ENCODE measurements around the gene ANP32D.
"Not testable (repeated sequence)": the region's sequence is repeated elsewhere in the genome, so short reads cannot be mapped to it uniquely, and the experiment has no call there.

Gene ANP32D

DNA sequence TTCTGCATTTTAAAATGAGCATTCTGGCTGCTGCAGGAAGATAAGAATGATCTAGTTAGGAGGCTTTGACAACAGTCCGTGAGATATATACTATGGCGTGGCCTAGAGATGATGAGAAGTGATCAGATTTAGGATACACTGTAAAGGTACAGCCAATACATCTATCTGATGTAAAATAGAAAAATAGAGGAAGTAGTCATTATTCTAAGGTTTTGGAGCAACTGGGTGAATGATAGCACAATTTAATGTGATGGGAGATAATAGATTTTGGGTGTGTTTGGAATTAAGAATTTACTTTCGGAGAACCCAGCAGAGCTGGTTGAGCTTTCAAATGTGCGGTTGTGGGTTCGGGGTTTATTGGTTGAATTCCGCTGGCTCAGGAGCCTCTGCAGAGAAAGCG, at the start of gene ANP32D:
TSS of gene ANP32D (plus strand) at position 301 of the 400 bp plus-strand sequence. CDS start 106 bp downstream, outside the sequence.
- DNase-seq (ENCODE audit: low read depth in 2 of 2) = no peak

DNA sequence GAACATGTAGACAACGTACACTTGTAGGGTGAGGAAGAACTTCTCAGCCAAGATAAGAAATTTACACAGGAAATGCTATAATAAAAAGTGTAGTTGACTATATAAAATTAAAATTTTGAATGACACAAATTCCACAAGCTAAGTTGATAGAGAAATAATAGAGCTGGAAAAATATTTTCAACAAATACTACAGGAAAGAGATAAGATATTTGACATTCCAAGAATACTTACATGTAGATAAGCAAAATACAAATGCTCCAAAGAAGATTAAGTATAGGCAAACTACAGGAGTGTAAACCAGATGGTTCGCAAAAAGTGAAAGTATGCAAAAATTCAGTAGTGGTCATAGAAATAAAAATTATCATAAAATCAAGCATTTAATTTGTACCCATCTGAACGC, 49.2 kb upstream of the ANP32D start:
- DNase-seq (ENCODE audit: low read depth in 2 of 2) = no peak

DNA sequence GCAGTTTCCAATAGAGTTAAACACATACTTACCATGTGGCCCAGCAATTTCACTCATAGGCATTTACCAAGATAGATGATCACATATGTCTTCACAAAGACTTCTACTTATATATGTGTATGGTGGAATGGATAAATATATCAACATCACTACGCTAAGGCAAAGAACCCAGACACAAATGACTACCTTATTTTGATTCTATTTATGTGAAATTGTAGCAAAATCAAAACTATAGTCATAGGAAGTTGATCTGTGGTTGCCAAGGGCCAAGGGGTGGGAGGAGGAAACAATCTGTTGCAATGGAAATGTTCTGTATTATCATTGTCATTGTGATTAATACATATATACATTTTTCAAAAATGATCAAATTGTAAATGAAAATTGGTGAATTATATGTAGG, 47.7 kb upstream of the ANP32D start:
- no peak for DNase-seq (ENCODE audit: low read depth in 2 of 2)

DNA sequence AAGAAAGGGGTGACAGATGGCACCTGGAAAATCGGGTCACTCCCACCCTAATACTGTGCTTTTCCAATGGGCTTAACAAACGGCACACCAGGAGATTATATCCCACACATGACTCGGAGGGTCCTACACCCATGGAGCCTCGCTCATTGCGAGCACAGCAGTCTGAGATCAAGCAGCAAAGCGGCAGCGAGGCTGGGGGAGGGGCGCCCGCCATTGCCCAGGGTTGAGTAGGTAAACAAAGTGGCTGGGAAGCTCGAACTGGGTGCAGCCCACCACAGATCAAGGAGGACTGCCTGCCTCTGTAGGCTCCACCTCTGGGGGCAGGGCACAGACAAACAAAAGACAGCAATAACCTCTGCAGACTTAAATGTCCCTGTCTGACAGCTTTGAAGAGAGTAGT, 38.3 kb upstream of the ANP32D start:
- DNase-seq (ENCODE audit: low read depth in 2 of 2) = not testable (repeated sequence)

DNA sequence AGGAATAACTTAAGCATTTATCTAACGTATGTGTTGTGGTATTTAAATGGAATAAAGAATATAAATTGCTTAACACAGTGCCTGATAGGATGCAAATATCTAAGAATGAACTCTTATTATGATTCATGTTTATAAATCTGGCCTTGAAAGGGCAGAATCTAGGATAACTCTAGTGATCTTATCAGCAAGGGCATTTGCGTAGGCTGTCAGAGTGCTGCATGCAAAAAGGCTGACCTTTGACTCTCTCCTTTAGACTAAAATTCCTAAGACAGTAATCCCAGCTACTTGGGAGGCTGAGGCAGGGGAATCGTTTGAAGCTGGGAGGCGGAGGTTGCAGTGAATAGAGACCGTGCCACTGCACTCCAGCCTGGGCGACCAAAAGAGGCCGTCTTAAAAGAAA, 31.3 kb upstream of the ANP32D start:
- no peak for DNase-seq (ENCODE audit: low read depth in 2 of 2)

DNA sequence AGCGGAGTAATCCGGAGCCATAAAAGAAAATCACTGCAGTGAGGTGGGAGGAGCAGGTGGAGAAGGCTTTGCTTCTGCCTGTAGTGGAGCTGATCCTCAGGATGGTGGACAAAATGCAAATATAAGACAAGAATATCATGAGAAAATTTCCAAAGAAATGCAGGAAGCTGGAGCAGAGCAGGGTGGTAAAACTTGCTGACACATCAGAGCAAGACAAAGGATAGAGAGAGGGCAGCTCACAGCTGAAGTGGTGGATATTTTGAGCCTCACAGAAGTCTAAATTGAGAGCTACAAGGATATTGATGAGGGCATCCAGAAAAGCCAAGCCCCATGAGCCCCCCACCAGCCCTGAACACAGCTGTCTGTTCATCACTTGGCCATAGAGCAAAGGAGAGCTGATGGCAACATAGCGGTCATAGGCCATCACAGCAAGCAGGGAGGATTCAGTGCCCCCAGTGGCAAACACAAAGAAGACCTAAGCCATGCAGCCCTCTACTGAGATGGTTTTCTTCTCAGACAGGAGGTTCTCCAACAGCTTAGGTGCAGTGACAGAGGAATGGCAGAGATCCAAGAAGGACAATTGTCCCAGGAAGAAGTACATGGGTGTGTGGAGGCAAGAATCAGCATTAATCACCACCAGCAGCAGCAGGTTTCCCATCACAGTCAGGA, 30.0 kb upstream of the ANP32D start:
- DNase-seq (ENCODE audit: low read depth in 2 of 2) = no peak

DNA sequence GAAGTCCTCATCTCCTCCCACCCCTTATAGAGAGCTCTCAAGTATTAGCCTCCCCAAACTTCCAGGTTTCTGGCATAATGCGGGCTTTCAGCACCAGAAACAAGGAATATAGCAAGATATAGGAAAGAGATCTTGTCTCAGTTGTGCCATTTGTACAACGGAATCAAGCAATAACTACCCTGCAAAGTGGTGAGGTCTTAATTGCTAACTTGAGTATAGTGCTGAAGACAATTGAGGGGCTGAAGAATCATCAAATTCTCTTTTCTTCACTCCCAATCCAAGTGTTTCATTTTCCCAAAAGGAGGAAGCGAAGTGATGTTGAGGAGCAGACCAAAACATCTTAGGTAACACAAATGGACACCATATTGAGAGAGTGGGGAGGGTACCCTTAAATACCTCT, 26.8 kb upstream of the ANP32D start:
- no peak for DNase-seq (ENCODE audit: low read depth in 2 of 2)

DNA sequence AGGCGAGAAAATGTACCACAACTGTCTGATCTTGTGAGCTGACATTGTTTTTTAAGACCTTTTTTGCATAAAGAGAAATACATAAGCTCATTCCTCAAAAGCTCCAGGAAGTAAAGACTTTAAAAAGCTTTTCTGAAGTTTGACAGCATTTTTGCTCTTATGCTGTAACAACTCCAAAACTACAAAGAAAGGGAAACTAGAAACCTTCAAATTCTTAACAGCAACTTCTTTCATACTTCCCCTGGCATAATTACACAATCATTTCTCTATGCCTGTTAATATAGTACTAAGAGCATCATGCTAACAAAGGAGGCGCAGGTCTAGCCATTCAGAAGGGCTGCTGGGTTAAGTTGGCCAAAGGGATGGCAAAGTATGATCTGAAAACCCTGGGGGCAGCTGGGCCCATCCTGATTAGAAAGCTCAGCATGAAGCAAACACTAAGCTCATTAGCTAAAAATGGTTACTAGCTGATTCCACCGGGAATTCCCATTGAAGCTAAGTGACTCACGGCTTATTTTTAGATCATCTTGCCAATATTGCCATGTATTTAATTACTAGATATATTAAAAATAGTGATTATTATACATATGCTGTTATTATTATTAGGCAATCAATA, 26.1 kb upstream of the ANP32D start:
- DNase-seq (ENCODE audit: low read depth in 2 of 2) = no peak

DNA sequence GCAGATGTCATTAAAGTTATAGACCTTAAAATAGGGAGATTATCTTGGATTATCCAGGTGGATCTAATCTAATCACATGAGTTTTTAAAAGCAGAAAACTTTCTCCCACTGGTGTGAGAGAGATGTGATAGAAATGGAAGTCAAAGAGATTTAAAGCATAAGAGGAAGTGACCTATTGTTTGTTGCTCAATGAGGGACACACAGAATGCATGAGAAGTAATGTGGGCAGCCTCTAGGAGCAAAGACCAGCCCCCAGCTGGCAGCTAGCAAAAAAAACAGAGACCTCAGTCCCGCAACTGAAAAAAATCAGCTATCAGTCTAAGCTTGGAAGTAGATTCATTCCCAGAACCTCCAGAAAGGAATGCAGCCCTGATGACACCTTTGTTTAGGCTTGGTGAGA, 24.6 kb upstream of the ANP32D start:
- no peak for DNase-seq (ENCODE audit: low read depth in 2 of 2)

DNA sequence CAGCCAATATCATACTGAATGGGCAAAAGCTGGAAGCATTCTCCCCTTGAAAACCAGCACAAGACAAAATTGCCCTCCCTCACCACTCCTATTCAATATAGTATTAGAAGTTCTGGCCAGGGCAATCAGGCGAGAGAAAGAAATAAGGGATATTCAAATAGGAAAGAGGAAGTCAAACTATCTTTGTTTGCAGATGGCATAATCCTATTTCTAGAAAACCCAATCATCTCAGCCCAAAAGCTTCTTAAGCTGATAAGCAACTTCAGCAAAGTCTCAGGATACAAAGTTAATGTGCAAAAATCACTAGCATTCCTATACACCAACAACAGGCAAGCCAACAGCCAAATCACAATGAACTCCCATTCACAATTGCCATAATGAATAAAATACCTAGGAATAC, 21.0 kb upstream of the ANP32D start:
- no peak for DNase-seq (ENCODE audit: low read depth in 2 of 2)

DNA sequence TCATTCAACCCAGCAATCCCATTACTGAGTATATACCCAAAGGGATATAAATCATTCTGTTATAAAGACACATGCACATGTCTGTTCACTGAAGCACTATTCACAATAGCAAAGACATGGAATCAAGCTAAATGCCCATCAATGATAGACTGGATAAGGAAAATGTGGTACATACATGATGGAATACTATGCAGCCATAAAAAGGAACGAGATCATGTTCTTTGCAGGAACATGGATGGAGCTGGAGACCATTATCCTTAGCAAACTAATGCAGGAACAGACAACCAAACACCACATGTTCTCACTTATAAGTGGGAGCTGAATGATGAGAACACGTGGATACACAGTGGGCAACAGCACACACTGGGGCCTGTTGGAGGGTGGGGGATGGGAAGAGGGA, 19.4 kb upstream of the ANP32D start:
- DNase-seq (ENCODE audit: low read depth in 2 of 2) = not testable (repeated sequence)

DNA sequence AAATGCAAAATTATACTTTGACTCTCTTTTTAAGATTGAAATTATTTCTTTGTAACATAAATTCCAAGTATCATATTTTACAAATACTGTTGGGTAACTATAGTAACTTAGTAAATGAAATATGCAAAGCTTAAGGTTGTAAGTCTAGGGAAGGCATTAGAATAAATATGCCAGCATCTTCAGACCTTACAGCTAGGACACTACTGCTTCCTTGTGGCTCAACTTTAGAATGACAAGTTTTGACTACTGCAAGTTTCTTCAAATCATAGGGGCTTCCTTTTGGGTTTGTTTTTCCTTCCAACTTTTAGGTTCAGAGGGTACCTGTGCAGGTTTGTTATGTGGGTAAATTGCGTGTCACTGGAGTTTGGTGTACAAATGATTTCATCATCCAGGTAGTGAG, 17.7 kb upstream of the ANP32D start:
- no peak for DNase-seq (ENCODE audit: low read depth in 2 of 2)

DNA sequence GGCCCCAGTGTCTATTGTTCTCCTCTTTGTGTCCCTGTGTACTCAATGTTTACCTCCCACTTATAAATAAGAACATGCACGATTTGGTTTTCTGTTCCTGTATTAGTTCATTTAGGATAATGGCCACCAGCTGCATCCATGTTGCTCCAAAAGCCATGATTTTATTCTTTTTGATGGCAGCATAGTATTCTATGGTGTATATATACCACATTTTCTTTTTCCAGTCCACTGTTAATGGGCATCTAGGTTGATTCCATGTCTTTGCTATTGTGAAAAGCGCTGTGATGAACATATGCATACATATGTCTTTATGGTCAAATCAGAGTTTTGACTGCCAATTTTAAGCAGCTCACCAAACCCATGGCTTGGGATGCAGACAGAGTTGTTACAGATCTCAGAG, 17.2 kb upstream of the ANP32D start:
- DNase-seq (ENCODE audit: low read depth in 2 of 2) = no peak

DNA sequence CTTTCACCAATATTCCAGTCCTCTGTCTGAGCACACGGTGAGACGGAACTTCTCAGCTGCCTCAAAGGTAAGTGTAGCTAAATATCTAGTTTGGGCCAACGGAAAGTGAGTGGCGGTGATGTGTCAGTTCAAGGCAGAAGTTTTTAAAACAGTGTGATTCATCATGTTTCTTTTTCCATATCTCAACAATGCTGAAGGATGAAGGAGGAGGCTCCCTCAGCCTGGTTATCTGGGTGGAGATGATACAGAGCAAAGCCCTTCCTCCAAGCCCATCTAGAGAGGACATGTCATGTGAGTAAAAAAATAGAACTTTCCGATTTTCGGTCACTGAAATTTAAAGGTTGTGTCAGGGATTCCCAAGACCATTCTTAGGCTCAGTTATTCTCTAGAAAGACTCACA, 13.1 kb upstream of the ANP32D start:
- no peak for DNase-seq (ENCODE audit: low read depth in 2 of 2)

DNA sequence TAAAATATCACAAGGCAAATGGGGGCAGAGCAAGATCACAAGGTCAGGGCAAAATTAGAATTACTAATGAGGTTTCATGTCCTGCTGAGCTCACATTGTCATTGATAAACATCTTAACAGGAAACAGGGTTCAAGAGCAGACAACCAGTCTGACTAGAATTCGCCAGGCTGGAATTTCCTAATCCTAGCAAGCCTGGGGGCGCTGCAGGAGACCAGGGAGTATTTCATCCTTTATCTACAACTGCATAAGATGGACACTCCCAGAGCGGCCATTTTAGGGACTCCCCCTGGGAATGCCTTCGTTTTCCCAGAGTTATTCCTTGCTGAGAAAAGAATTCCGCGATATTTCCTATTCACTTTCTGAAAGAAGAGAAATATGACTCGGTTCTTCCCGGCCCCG, 3.3 kb upstream of the ANP32D start:
- DNase-seq (ENCODE audit: low read depth in 2 of 2) = not testable (repeated sequence)

DNA sequence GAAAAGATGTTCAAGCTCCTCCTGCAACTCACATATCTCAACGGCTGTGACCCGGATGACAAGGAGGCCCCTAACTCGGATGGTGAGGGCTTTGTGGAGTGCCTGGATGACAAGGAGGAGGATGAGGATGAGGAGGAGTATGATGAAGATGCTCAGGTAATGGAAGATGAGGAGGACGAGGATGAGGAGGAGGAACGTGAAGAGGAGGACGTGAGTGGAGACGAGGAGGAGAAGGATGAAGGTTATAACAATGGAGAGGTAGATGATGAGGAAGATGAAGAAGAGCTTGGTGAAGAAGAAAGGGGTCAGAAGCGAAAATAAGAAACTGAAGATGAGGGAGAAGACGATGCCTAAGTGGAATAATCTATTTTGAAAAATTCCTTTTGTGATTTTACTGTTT, 702 bp downstream of the ANP32D start:
- DNase-seq (ENCODE audit: low read depth in 2 of 2) = no peak

DNA sequence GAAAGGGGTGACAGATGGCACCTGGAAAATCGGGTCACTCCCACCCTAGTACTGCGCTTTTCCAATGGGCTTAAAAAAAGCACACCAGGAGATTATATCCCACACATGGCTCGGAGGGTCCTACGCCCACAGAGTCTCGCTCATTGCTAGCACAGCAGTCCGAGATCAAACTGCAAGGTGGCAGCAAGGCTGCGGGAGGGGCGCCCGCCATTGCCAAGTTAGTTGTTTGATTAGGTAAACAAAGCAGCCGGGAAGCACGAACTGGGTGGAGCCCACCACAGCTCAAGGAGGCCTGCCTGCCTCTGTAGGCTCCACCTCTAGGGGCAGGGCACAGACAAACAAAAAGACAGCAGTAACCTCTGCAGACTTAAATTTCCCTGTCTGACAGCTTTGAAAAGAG, 2.1 kb downstream of the ANP32D start:
- DNase-seq (ENCODE audit: low read depth in 2 of 2) = not testable (repeated sequence)

DNA sequence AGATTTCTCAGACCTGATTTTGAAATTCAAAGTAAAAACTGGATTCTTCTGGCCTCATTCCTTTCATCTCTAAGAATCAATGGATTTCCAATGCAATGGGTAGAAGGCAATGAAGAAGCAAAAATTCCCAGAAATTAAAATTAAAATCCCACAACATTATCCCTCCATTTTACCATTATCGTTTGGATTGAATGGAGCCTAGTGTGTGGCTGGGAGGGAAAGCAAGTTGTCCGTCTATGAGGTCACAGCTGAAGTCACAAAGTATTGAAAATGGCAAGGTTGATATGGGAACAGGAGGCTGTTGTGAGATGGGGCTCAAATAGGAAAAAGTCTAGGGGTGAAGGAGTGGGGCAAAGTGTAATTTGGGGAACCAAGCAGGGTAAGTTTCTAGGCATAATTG, 9.8 kb downstream of the ANP32D start, which contains the start of gene C12orf54:
TSS of gene C12orf54 (plus strand) at position 301 of the 400 bp plus-strand sequence. CDS start 799 bp downstream, outside the sequence.
- DNase-seq (ENCODE audit: low read depth in 2 of 2) = no peak

DNA sequence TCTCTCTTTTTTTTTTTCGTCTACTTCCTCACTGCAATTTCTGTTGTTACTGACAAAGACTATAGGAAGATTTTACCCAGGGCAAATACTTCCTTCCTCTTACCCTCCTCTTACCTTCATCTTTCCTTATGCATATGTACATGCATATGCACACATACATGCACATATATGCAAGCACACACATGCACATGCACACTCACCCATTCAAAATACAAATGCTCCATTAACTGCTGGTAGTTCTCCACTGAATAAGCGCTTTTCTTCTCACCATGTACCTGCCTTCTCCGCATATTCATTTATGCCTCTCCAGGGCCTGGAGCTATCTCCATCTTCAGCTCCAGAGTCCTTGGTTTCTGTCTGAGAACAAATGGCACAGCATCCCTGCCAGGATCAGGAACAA, 10.6 kb downstream of the ANP32D start:
- no peak for DNase-seq (ENCODE audit: low read depth in 2 of 2)

DNA sequence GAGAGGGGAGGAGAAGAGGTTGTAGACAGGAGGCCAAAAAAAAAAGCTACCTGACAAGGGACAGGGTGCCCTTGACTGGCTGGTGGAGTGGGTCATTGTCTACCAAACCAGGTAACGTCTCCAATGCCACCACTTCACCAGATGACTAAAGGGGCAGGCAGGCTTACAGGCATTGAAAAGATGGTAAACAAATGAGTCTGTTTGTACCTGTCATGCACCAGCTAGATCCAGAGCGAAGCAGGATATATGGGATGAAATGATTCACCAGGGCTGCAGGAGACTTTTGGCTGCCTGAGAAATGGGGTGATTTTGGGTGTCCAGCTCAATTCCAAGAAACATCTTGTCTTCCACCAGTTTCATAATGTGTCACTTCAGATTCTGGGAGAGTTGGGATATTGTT, 13.9 kb downstream of the ANP32D start:
- no peak for DNase-seq (ENCODE audit: low read depth in 2 of 2)

DNA sequence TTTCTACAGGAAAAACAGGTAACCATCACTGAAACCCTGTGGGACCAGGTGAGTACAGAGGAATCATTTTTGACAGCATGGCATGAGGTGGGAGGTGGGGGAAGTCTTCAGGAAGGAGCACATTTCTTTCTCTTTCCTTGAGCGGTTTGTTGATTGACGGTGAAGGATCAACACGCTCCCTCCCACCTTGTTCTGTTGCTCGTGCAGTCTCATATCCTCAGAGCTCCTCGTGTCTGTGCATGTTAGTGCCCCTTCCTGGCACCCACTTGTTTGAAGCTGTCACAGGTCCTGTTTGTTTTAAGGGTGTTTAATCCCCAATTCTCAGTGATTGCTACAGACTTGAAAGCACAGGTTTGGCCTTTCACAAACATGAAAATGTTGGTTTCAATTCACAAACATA, 14.3 kb downstream of the ANP32D start:
- no peak for DNase-seq (ENCODE audit: low read depth in 2 of 2)

DNA sequence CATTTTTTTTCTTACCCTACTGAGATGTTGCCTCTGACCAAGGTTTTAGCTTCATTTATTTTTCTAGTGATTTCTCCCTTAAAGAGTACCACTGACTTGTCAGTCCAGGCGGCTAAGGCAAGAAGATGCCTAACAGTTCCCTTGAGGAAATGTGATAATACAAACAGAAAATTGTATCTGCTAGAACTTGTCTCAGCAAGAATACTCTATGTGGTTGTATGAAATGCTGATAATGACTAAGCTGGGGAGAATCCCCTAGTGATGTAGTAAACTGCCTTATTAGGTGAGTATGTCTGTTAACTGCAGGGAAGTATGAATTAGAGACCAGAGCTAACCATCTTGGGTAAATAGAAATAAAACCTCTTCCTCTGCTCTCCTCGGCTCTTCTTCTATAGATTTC, 16.7 kb downstream of the ANP32D start:
- DNase-seq (ENCODE audit: low read depth in 2 of 2) = no peak

DNA sequence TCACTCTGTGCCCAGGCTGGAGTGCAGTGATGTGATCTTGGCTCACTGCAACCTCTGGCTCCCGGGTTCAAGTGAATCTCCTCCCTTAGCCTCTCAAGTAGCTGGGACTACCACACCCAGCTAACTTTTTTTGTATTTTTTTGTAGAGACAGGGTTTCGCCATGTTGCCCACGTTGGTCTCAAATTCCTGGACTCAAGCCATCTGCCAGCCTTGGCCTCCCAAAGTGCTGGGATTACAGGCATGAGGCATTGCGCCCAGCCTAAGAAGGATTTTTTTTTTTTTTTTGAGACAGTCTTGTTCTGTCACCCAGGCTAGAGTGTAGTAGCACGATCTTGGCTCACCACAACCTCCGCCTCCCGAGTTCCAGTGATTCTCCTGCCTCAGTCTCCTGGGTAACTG, 17.1 kb downstream of the ANP32D start:
- not testable (repeated sequence) for DNase-seq (ENCODE audit: low read depth in 2 of 2)

DNA sequence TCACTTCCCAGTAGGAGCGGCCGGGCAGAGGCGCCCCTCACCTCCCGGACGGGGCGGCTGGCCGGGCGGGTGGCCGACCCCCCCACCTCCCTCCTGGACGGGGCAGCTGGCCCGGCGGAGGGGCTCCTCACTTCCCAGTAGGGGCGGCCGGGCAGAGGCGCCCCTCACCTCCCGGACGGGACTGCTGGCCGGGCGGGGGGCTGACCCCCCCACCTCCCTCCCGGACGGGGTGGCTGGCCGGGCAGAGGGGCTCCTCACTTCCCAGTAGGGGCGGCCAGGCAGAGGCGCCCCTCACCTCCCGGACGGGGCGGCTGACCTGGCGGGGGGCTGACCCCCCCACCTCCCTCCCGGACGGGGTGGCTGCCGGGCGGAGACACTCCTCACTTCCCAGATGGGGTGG, 27.9 kb downstream of the ANP32D start:
- not testable (repeated sequence) for DNase-seq (ENCODE audit: low read depth in 2 of 2)

All from stimulated activated CD8-positive, alpha-beta memory T cell treated with anti-CD3 and anti-CD28 coated beads, Interleukin-2, amount 100 ng/mL, for 48 hours (primary cell).